ENCODE measurements around the gene LPAR2. TPM values are rescaled to one million over a fixed set of nuclear protein-coding genes. Genes with fewer than 3 reads are reported as not detected.

Gene LPAR2
- total and polyA plus RNA-seq, 10 of the 15 experiments (the other 5 are each of a cell fraction or from before 2014, with no cell fraction given), result 0.98 to 23.8 (median 10.2) TPM

- TF ChIP-seq MAX (IDR thresholded peaks at IDR 0.05; ENCODE audit: low read depth, low read length) (peak; percentile 61; the same call in 1 of the 2 replicates), PAX8 (IDR thresholded peaks at IDR 0.05) (no peak), POLR2A (IDR thresholded peaks at IDR 0.05; ENCODE audit: low read depth, low read length) (peak; percentile 81), ZNF24 (IDR thresholded peaks at IDR 0.05) (no peak), RELA (IDR thresholded peaks at IDR 0.05; ENCODE audit: borderline replicate concordance, partially characterized antibody) (no peak), POU2F2 (IDR thresholded peaks at IDR 0.05; ENCODE audit: borderline replicate concordance, low read depth, low read length) (no peak; the same call in 2 of the 3 replicates), ATF7 (IDR thresholded peaks at IDR 0.05; ENCODE audit: low read depth) (no peak), NFYB (IDR thresholded peaks at IDR 0.05; ENCODE audit: insufficient read depth, low read depth, low read length) (peak; percentile 79; the same call in 1 of the 2 replicates), POLR2AphosphoS2 (IDR thresholded peaks at IDR 0.05; ENCODE audit: low read depth, low read length) (peak; percentile 47; the same call in 1 of the 2 replicates), ZNF384 (IDR thresholded peaks at IDR 0.05; ENCODE audit: borderline replicate concordance, low read depth, low read length) (no peak), EZH2 (IDR thresholded peaks at IDR 0.05; ENCODE audit: borderline replicate concordance, control insufficient read depth, low read depth, low read length) (no peak), ZBTB40 (IDR thresholded peaks at IDR 0.05; ENCODE audit: borderline replicate concordance) (no peak), E2F4 (IDR thresholded peaks at IDR 0.05; ENCODE audit: low read depth, low read length) (peak; percentile 51; the same call in 1 of the 2 replicates), NR2F1 (conservative IDR thresholded peaks at IDR 0.05) (peak; percentile 57), DPF2 (IDR thresholded peaks at IDR 0.05) (no peak; the same call in 1 of the 2 replicates), TAF1 (IDR thresholded peaks at IDR 0.05; ENCODE audit: borderline replicate concordance, low read depth, low read length) (peak; percentile 55), HCFC1 (IDR thresholded peaks at IDR 0.05; ENCODE audit: low read length) (no peak)
- TF ChIP-seq, protein P1, sequence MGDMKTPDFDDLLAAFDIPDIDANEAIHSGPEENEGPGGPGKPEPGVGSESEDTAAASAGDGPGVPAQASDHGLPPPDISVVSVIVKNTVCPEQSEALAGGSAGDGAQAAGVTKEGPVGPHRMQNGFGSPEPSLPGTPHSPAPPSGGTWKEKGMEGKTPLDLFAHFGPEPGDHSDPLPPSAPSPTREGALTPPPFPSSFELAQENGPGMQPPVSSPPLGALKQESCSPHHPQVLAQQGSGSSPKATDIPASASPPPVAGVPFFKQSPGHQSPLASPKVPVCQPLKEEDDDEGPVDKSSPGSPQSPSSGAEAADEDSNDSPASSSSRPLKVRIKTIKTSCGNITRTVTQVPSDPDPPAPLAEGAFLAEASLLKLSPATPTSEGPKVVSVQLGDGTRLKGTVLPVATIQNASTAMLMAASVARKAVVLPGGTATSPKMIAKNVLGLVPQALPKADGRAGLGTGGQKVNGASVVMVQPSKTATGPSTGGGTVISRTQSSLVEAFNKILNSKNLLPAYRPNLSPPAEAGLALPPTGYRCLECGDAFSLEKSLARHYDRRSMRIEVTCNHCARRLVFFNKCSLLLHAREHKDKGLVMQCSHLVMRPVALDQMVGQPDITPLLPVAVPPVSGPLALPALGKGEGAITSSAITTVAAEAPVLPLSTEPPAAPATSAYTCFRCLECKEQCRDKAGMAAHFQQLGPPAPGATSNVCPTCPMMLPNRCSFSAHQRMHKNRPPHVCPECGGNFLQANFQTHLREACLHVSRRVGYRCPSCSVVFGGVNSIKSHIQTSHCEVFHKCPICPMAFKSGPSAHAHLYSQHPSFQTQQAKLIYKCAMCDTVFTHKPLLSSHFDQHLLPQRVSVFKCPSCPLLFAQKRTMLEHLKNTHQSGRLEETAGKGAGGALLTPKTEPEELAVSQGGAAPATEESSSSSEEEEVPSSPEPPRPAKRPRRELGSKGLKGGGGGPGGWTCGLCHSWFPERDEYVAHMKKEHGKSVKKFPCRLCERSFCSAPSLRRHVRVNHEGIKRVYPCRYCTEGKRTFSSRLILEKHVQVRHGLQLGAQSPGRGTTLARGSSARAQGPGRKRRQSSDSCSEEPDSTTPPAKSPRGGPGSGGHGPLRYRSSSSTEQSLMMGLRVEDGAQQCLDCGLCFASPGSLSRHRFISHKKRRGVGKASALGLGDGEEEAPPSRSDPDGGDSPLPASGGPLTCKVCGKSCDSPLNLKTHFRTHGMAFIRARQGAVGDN (IDR thresholded peaks at IDR 0.05), result peak; percentile 63
These were observed 9.6 kb downstream of the LPAR2 start, which contains the start of gene PBX4 (continued) for GRCh38 chr19:19618219-19619051.

Data from GM12878 (cell line).